Measurements from ENCODE around the gene C19orf73. TPM values are rescaled to one million over a fixed set of nuclear protein-coding genes. Genes with fewer than 3 reads are reported as not detected.

C19orf73 gene
- total RNA-seq, 5 donors from 2014 or later (not counting 1 experiment from before 2014, with no cell fraction given): 2.1 to 3.7 (median 2.5) TPM

GRCh38 chr19:49120325-49120683, 1.4 kb upstream of the C19orf73 start:
- Mint-ChIP-seq H3K4me3 (peak overlapping the region; percentile 67 to 84 (median 78)), H3K27ac (peak overlapping the region in 1 of 2 donors; percentile 41), H3K4me1 (peaks cover 27 to 38% (median 29%) of the 10 kb centered on the region in 3 donors), H3K36me3 (no peaks in the 10 kb centered on the region), H3K27me3 (peaks cover 0 to 5% of the 10 kb centered on the region in 2 donors), H3K9me3 (no peaks in the 10 kb centered on the region)
- H3K9me3 ChIP-seq: no peaks in the 10 kb centered on the region
- ChIA-PET POLR2A (interaction anchor here in 1 of 2 donors (0.5 kb wide), 1 partner anchor 101 kb away, joined by 3 read pairs; no protein-coding TSS in a partner anchor), CTCF (no interaction called here)
- peaks cover 0 to 10% of the 10 kb centered on the region in 2 experiments for H3K27me3 ChIP-seq (replicated peaks in 1 of 2; ENCODE audit: control insufficient read depth in 2 of 2, extremely low read depth in 1 of 2, insufficient read depth in 2 of 2, low read length in 1 of 2)
- H3K4me3 ChIP-seq (ENCODE audit: control insufficient read depth in 1 of 2, extremely low read depth in 1 of 2, low read length in 1 of 2): no peak overlapping the region
- DNase-seq (no peak), ATAC-seq (replicated peaks in 1 of 4) (no peak)
- peaks cover 3 to 31% of the 10 kb centered on the region in 2 experiments for H3K4me1 ChIP-seq (ENCODE audit: control insufficient read depth in 1 of 2, extremely low read depth in 1 of 2, insufficient read depth in 2 of 2, low read length in 2 of 2)
- no peak overlapping the region for H3K27ac ChIP-seq (ENCODE audit: low read length)
- no peaks in the 10 kb centered on the region for H3K36me3 ChIP-seq (ENCODE audit: control insufficient read depth in 2 of 2, extremely low read depth in 1 of 2, insufficient read depth in 1 of 2, low read length in 1 of 2)
- 36% methylated on average over 16 of the region's 16 CpGs for WGBS (ENCODE audit: insufficient coverage)

GRCh38 chr19:49119411-49120324, 725 bp upstream of the C19orf73 start, which contains the start of gene PPFIA3:
TSS of gene PPFIA3 (plus strand) at chr19:49119544. CDS start at chr19:49127874, 8,330 bp downstream.
- Histone ChIP-seq H3K27me3 (replicated peaks in 1 of 2; ENCODE audit: control insufficient read depth in 2 of 2, extremely low read depth in 1 of 2, insufficient read depth in 2 of 2, low read length in 1 of 2) (peaks cover 0 to 10% of the 10 kb centered on the region in 2 experiments), H3K27ac (ENCODE audit: low read length) (peak within 1 kb of the TSS; percentile 96), H3K36me3 (ENCODE audit: control insufficient read depth in 2 of 2, extremely low read depth in 1 of 2, insufficient read depth in 1 of 2, low read length in 1 of 2) (no peaks in the 10 kb centered on the region), H3K4me3 (ENCODE audit: control insufficient read depth in 1 of 2, extremely low read depth in 1 of 2, low read length in 1 of 2) (peak within 1 kb of the TSS; percentile 66 to 73), H3K4me1 (ENCODE audit: control insufficient read depth in 1 of 2, extremely low read depth in 1 of 2, insufficient read depth in 2 of 2, low read length in 2 of 2) (peaks cover 3 to 37% of the 10 kb centered on the region in 2 experiments), H3K9me3 (no peaks in the 10 kb centered on the region)
- ChIA-PET POLR2A (no interaction called here), CTCF (interaction anchor here in 1 of 2 donors (0.6 kb wide), 1 partner anchor 83 kb away, joined by 7 read pairs; no protein-coding TSS in a partner anchor)
- peaks cover 0 to 5% of the 10 kb centered on the region in 2 donors for H3K27me3 Mint-ChIP-seq
- H3K9me3 Mint-ChIP-seq: no peaks in the 10 kb centered on the region
- 2% methylated on average over 58 of the region's 90 CpGs for WGBS (ENCODE audit: insufficient coverage)
- peak within 1 kb of the TSS; percentile 90 to 95 for H3K27ac Mint-ChIP-seq
- peak in 4 of 35 experiments; percentile 18 to 42 (median 29) for DNase-seq
- H3K4me1 Mint-ChIP-seq: peaks cover 31 to 42% (median 33%) of the 10 kb centered on the region in 3 donors
- H3K36me3 Mint-ChIP-seq: no peaks in the 10 kb centered on the region
- ATAC-seq (replicated peaks in 1 of 4): peak in 2 of 4 experiments; percentile 10 to 11
- peak within 1 kb of the TSS; percentile 79 to 84 (median 84) for H3K4me3 Mint-ChIP-seq

- Histone ChIP-seq H3K27me3 (replicated peaks in 1 of 2; ENCODE audit: control insufficient read depth in 2 of 2, extremely low read depth in 1 of 2, insufficient read depth in 2 of 2, low read length in 1 of 2) (peaks cover 0 to 10% of the 10 kb centered on the region in 2 experiments), H3K27ac (ENCODE audit: low read length) (peak overlapping the region; percentile 96), H3K4me1 (ENCODE audit: control insufficient read depth in 1 of 2, extremely low read depth in 1 of 2, insufficient read depth in 2 of 2, low read length in 2 of 2) (peaks cover 6 to 48% of the 10 kb centered on the region in 2 experiments), H3K36me3 (ENCODE audit: control insufficient read depth in 2 of 2, extremely low read depth in 1 of 2, insufficient read depth in 1 of 2, low read length in 1 of 2) (no peaks in the 10 kb centered on the region), H3K9me3 (no peaks in the 10 kb centered on the region), H3K4me3 (ENCODE audit: control insufficient read depth in 1 of 2, extremely low read depth in 1 of 2, low read length in 1 of 2) (peak overlapping the region; percentile 62 to 73)
- ChIA-PET CTCF (interaction anchor here in 1 of 2 donors (0.7 to 1.2 kb wide), 2 partner anchors 10 to 695 kb away, joined by 3 to 7 read pairs; partner anchors contain the start of gene FUZ), POLR2A (no interaction called here)
- H3K4me1 Mint-ChIP-seq: peaks cover 41 to 53% (median 42%) of the 10 kb centered on the region in 3 donors
- H3K27me3 Mint-ChIP-seq: peaks cover 0 to 5% of the 10 kb centered on the region in 2 donors
- no peaks in the 10 kb centered on the region for H3K36me3 Mint-ChIP-seq
- DNase-seq: no peak
- H3K9me3 Mint-ChIP-seq: no peaks in the 10 kb centered on the region
- ATAC-seq (replicated peaks in 1 of 4): no peak
- H3K4me3 Mint-ChIP-seq: peak overlapping the region; percentile 79 to 84 (median 84)
- H3K27ac Mint-ChIP-seq: peak overlapping the region; percentile 90 to 95
- whole genome bisulfite sequencing (ENCODE audit: insufficient coverage): 84% methylated on average over 23 of the region's 26 CpGs
These were observed 1.0 kb downstream of the C19orf73 start for GRCh38 chr19:49117677-49118564.

- no CpG with 5 or more reads among the region's 1 CpG for WGBS (ENCODE audit: insufficient coverage)
These were observed 2.4 kb downstream of the C19orf73 start for GRCh38 chr19:49116544-49116943.

GRCh38 chr19:49114630-49115363, 4.1 kb downstream of the C19orf73 start:
- ATAC-seq (replicated peaks in 1 of 4) (peak in 3 of 4 experiments; percentile 0 to 6 (median 0)), DNase-seq (peak in 28 of 35 experiments; percentile 25 to 65 (median 40))
- 13% methylated on average over 61 of the region's 68 CpGs for WGBS (ENCODE audit: insufficient coverage)
- Histone ChIP-seq H3K27ac (ENCODE audit: low read length) (peak overlapping the region; percentile 7), H3K36me3 (ENCODE audit: control insufficient read depth in 2 of 2, extremely low read depth in 1 of 2, insufficient read depth in 1 of 2, low read length in 1 of 2) (peaks cover 0 to 4% of the 10 kb centered on the region in 2 donors), H3K4me1 (ENCODE audit: control insufficient read depth in 1 of 2, extremely low read depth in 1 of 2, insufficient read depth in 2 of 2, low read length in 2 of 2) (peaks cover 6 to 37% of the 10 kb centered on the region in 2 experiments), H3K27me3 (replicated peaks in 1 of 2; ENCODE audit: control insufficient read depth in 2 of 2, extremely low read depth in 1 of 2, insufficient read depth in 2 of 2, low read length in 1 of 2) (peaks cover 0 to 2% of the 10 kb centered on the region in 2 experiments), H3K4me3 (ENCODE audit: control insufficient read depth in 1 of 2, extremely low read depth in 1 of 2, low read length in 1 of 2) (peak overlapping the region; percentile 60 to 73), H3K9me3 (no peaks in the 10 kb centered on the region)
- Mint-ChIP-seq H3K4me3 (peak overlapping the region; percentile 76 to 85 (median 84)), H3K27me3 (no peaks in the 10 kb centered on the region), H3K27ac (peak overlapping the region; percentile 39 to 41), H3K36me3 (no peaks in the 10 kb centered on the region), H3K9me3 (no peaks in the 10 kb centered on the region), H3K4me1 (peaks cover 36 to 46% (median 36%) of the 10 kb centered on the region in 3 donors)
- CTCF ChIA-PET: interaction anchor here (0.5 to 2.8 kb wide), 7 partner anchors 10 to 121 kb away, joined by 3 to 21 read pairs (median 4); partner anchors contain the start of genes GYS1 (in 1 of the 2) and RUVBL2 (in 1 of the 2)
- POLR2A ChIA-PET: interaction anchor here in 1 of 2 donors (0.5 to 1.1 kb wide), 2 partner anchors 13 to 126 kb away, joined by 6 to 7 read pairs; no protein-coding TSS in a partner anchor

More at GRCh38 chr19:49116544-49116943, 2.4 kb downstream of the C19orf73 start:
- H3K27ac ChIP-seq (ENCODE audit: low read length): no peak overlapping the region
- Mint-ChIP-seq H3K27ac (peak overlapping the region; percentile 44 to 48), H3K36me3 (no peaks in the 10 kb centered on the region), H3K4me1 (peaks cover 41 to 55% (median 44%) of the 10 kb centered on the region in 3 donors), H3K27me3 (peaks cover 0 to 5% of the 10 kb centered on the region in 2 donors), H3K4me3 (peak overlapping the region; percentile 57 to 84 (median 71)), H3K9me3 (no peaks in the 10 kb centered on the region)
- DNase-seq (no peak), ATAC-seq (replicated peaks in 1 of 4) (no peak)
- H3K4me3 ChIP-seq (ENCODE audit: control insufficient read depth in 1 of 2, extremely low read depth in 1 of 2, low read length in 1 of 2): no peak overlapping the region
- peaks cover 6 to 48% of the 10 kb centered on the region in 2 experiments for H3K4me1 ChIP-seq (ENCODE audit: control insufficient read depth in 1 of 2, extremely low read depth in 1 of 2, insufficient read depth in 2 of 2, low read length in 2 of 2)
- CTCF ChIA-PET: no interaction called here
- no peaks in the 10 kb centered on the region for H3K36me3 ChIP-seq (ENCODE audit: control insufficient read depth in 2 of 2, extremely low read depth in 1 of 2, insufficient read depth in 1 of 2, low read length in 1 of 2)
- no peaks in the 10 kb centered on the region for H3K9me3 ChIP-seq
- peaks cover 0 to 10% of the 10 kb centered on the region in 2 experiments for H3K27me3 ChIP-seq (replicated peaks in 1 of 2; ENCODE audit: control insufficient read depth in 2 of 2, extremely low read depth in 1 of 2, insufficient read depth in 2 of 2, low read length in 1 of 2)
- POLR2A ChIA-PET: interaction anchor here in 1 of 2 donors (0.6 kb wide), 1 partner anchor 388 kb away, joined by 4 read pairs; no protein-coding TSS in a partner anchor
